ENCODE measurements around the gene SPINT2. TPM values are rescaled to one million over a fixed set of nuclear protein-coding genes. Genes with fewer than 3 reads are reported as not detected.
A peak's percentile ranks its signal among the peaks of the same experiment; 100 is the strongest.
"Not testable (repeated sequence)": the region's sequence is repeated elsewhere in the genome, so short reads cannot be mapped to it uniquely, and the experiment has no call there.

The SPINT2 gene
- total and polyA plus RNA-seq, 4 experiments from 2014 or later = 35.7 to 94.5 (median 56.3) TPM

- Histone ChIP-seq H3K4me3 (ENCODE audit: low read length in 2 of 2) (no peak overlapping the region), H3K4me1 (ENCODE audit: insufficient read depth, low read length) (peaks cover 11% of the 10 kb centered on the region), H3K9me3 (ENCODE audit: control insufficient read depth in 1 of 2, low read length in 2 of 2) (no peaks in the 10 kb centered on the region), H3K27me3 (ENCODE audit: insufficient read depth, low read length) (peaks cover 34% of the 10 kb centered on the region), H3K27ac (ENCODE audit: low read depth, low read length) (no peak overlapping the region), H3K36me3 (ENCODE audit: insufficient read depth, low read length) (no peaks in the 10 kb centered on the region)
- DNase-seq = no peak
- Mint-ChIP-seq H3K4me3 (peak overlapping the region in 7 of 8 donors; percentile 0 to 71 (median 32)), H3K27me3 (peaks cover 39 to 53% of the 10 kb centered on the region in 2 donors), H3K36me3 (no peaks in the 10 kb centered on the region), H3K4me1 (peaks cover 10 to 30% (median 19%) of the 10 kb centered on the region in 4 donors), H3K27ac (no peak overlapping the region), H3K9me3 (peaks cover 0 to 3% (median 0%) of the 10 kb centered on the region in 8 donors)
- intact Hi-C loops (cut with micrococcal nuclease) = no loop called here
- POLR2A ChIA-PET (ENCODE audit: partially characterized antibody) = no interaction called here
- CTCF ChIA-PET (ENCODE audit: partially characterized antibody) = no interaction called here
Measured at GRCh38 chr19:38223119-38223523, 41.3 kb upstream of the SPINT2 start.

GRCh38 chr19:38223617-38224013 lies 40.8 kb upstream of the SPINT2 start:
- H3K4me1 Mint-ChIP-seq = peaks cover 10 to 30% (median 19%) of the 10 kb centered on the region in 4 donors
- H3K4me3 ChIP-seq (ENCODE audit: low read length in 2 of 2) = peak overlapping the region in 1 of 2 donors; percentile 31
- ChIA-PET CTCF (ENCODE audit: partially characterized antibody) (no interaction called here), POLR2A (ENCODE audit: partially characterized antibody) (no interaction called here)
- no peak for DNase-seq
- no peaks in the 10 kb centered on the region for H3K9me3 ChIP-seq (ENCODE audit: control insufficient read depth in 1 of 2, low read length in 2 of 2)
- peaks cover 39 to 48% of the 10 kb centered on the region in 2 donors for H3K27me3 Mint-ChIP-seq
- H3K27me3 ChIP-seq (ENCODE audit: insufficient read depth, low read length) = peaks cover 35% of the 10 kb centered on the region
- H3K27ac ChIP-seq (ENCODE audit: low read depth, low read length) = no peak overlapping the region
- intact Hi-C loops (cut with micrococcal nuclease) = no loop called here
- peak overlapping the region in 7 of 8 donors; percentile 0 to 71 (median 32) for H3K4me3 Mint-ChIP-seq
- H3K36me3 Mint-ChIP-seq = no peaks in the 10 kb centered on the region
- no peaks in the 10 kb centered on the region for H3K36me3 ChIP-seq (ENCODE audit: insufficient read depth, low read length)
- peaks cover 13% of the 10 kb centered on the region for H3K4me1 ChIP-seq (ENCODE audit: insufficient read depth, low read length)
- H3K9me3 Mint-ChIP-seq = peaks cover 0 to 3% (median 0%) of the 10 kb centered on the region in 8 donors
- no peak overlapping the region for H3K27ac Mint-ChIP-seq

GRCh38 chr19:38224014-38224862 lies 40.1 kb upstream of the SPINT2 start, which contains the start of gene DPF1:
Gene DPF1 (minus strand): TSS chr19:38224222. CDS start chr19:38224142, 80 bp downstream.
- Histone ChIP-seq H3K9me3 (ENCODE audit: control insufficient read depth in 1 of 2, low read length in 2 of 2) (no peaks in the 10 kb centered on the region), H3K27me3 (ENCODE audit: insufficient read depth, low read length) (peaks cover 40% of the 10 kb centered on the region), H3K36me3 (ENCODE audit: insufficient read depth, low read length) (no peaks in the 10 kb centered on the region), H3K4me3 (ENCODE audit: low read length in 2 of 2) (peak within 1 kb of the TSS in 1 of 2 donors; percentile 31), H3K27ac (ENCODE audit: low read depth, low read length) (no peak within 1 kb of the TSS), H3K4me1 (ENCODE audit: insufficient read depth, low read length) (peaks cover 19% of the 10 kb centered on the region)
- H3K9me3 Mint-ChIP-seq = peaks cover 0 to 3% (median 0%) of the 10 kb centered on the region in 8 donors
- H3K4me3 Mint-ChIP-seq = peak within 1 kb of the TSS; percentile 68 to 92 (median 86)
- H3K27me3 Mint-ChIP-seq = peaks cover 42 to 43% of the 10 kb centered on the region in 2 donors
- peak in 4 of 5 donors; percentile 22 to 44 (median 35) for DNase-seq
- no peaks in the 10 kb centered on the region for H3K36me3 Mint-ChIP-seq
- intact Hi-C loops (cut with micrococcal nuclease) = no loop called here
- H3K27ac Mint-ChIP-seq = peak within 1 kb of the TSS in 2 of 7 donors; percentile 1 to 73
- ChIA-PET POLR2A (ENCODE audit: partially characterized antibody) (no interaction called here), CTCF (ENCODE audit: partially characterized antibody) (interaction anchor here (1.4 to 1.6 kb wide), 2 partner anchors 111 to 322 kb away, joined by 4 to 6 read pairs; partner anchors contain the start of gene CATSPERG)
- H3K4me1 Mint-ChIP-seq = peaks cover 10 to 30% (median 22%) of the 10 kb centered on the region in 4 donors

- H3K9me3 Mint-ChIP-seq; DNase-seq; H3K27ac Mint-ChIP-seq; H3K9me3 ChIP-seq (ENCODE audit: control insufficient read depth in 1 of 2, low read length in 2 of 2); H3K36me3 ChIP-seq (ENCODE audit: insufficient read depth, low read length); H3K4me3 ChIP-seq (ENCODE audit: low read length in 2 of 2); POLR2A ChIA-PET (ENCODE audit: partially characterized antibody); H3K27ac ChIP-seq (ENCODE audit: low read depth, low read length); H3K36me3 Mint-ChIP-seq: not testable (repeated sequence)
- Mint-ChIP-seq H3K4me1 (peaks cover 10 to 32% (median 23%) of the 10 kb centered on the region in 4 donors), H3K27me3 (peaks cover 42 to 43% of the 10 kb centered on the region in 2 donors), H3K4me3 (peak overlapping the region in 2 of 8 donors; percentile 86 to 92)
- CTCF ChIA-PET (ENCODE audit: partially characterized antibody) = interaction anchor here (0.8 to 1.6 kb wide), 5 partner anchors 19 to 331 kb away, joined by 3 to 7 read pairs (median 4); partner anchors contain the start of genes CATSPERG and PSMD8
- H3K27me3 ChIP-seq (ENCODE audit: insufficient read depth, low read length) = peaks cover 40% of the 10 kb centered on the region
- intact Hi-C loops (cut with micrococcal nuclease) = loop anchor here (5.0 kb wide), 1 partner anchor 323 kb away; no protein-coding TSS in a partner anchor
- H3K4me1 ChIP-seq (ENCODE audit: insufficient read depth, low read length) = peaks cover 19% of the 10 kb centered on the region
Measured at GRCh38 chr19:38224863-38225218, 39.5 kb upstream of the SPINT2 start.

GRCh38 chr19:38227287-38228004 lies 36.9 kb upstream of the SPINT2 start:
- ChIA-PET CTCF (ENCODE audit: partially characterized antibody) (interaction anchor here (0.6 to 1.6 kb wide), 6 partner anchors 8 to 325 kb away, joined by 3 to 6 read pairs (median 4); no protein-coding TSS in a partner anchor), POLR2A (ENCODE audit: partially characterized antibody) (no interaction called here)
- H3K9me3 Mint-ChIP-seq = peaks cover 0 to 3% (median 0%) of the 10 kb centered on the region in 8 donors
- H3K4me3 Mint-ChIP-seq = peak overlapping the region in 6 of 8 donors; percentile 41 to 59 (median 46)
- Histone ChIP-seq H3K27ac (ENCODE audit: low read depth, low read length) (no peak overlapping the region), H3K4me3 (ENCODE audit: low read length in 2 of 2) (no peak overlapping the region), H3K36me3 (ENCODE audit: insufficient read depth, low read length) (no peaks in the 10 kb centered on the region), H3K4me1 (ENCODE audit: insufficient read depth, low read length) (peaks cover 19% of the 10 kb centered on the region), H3K9me3 (ENCODE audit: control insufficient read depth in 1 of 2, low read length in 2 of 2) (no peaks in the 10 kb centered on the region), H3K27me3 (ENCODE audit: insufficient read depth, low read length) (peaks cover 40% of the 10 kb centered on the region)
- no peaks in the 10 kb centered on the region for H3K36me3 Mint-ChIP-seq
- peaks cover 10 to 30% (median 25%) of the 10 kb centered on the region in 4 donors for H3K4me1 Mint-ChIP-seq
- H3K27ac Mint-ChIP-seq = no peak overlapping the region
- peaks cover 42 to 44% of the 10 kb centered on the region in 2 donors for H3K27me3 Mint-ChIP-seq
- intact Hi-C loops (cut with micrococcal nuclease) = loop anchor here (5.0 kb wide), 1 partner anchor 325 kb away; no protein-coding TSS in a partner anchor
- DNase-seq = no peak

GRCh38 chr19:38228005-38228377 lies 36.4 kb upstream of the SPINT2 start:
- POLR2A ChIA-PET (ENCODE audit: partially characterized antibody) = no interaction called here

More at GRCh38 chr19:38228005-38228377, 36.4 kb upstream of the SPINT2 start:
- H3K27me3 Mint-ChIP-seq = peaks cover 41 to 42% of the 10 kb centered on the region in 2 donors
- CTCF ChIA-PET (ENCODE audit: partially characterized antibody) = interaction anchor here (1.6 kb wide), 1 partner anchor 16 kb away, joined by 5 read pairs; no protein-coding TSS in a partner anchor
- peaks cover 10 to 27% (median 22%) of the 10 kb centered on the region in 4 donors for H3K4me1 Mint-ChIP-seq
- H3K9me3 ChIP-seq (ENCODE audit: control insufficient read depth in 1 of 2, low read length in 2 of 2) = no peaks in the 10 kb centered on the region
- no peak for DNase-seq
- peak overlapping the region in 4 of 8 donors; percentile 24 to 56 (median 44) for H3K4me3 Mint-ChIP-seq
- H3K27ac ChIP-seq (ENCODE audit: low read depth, low read length) = no peak overlapping the region
- intact Hi-C loops (cut with micrococcal nuclease) = loop anchor here (5.0 kb wide), 1 partner anchor 326 kb away; no protein-coding TSS in a partner anchor
- no peak overlapping the region for H3K4me3 ChIP-seq (ENCODE audit: low read length in 2 of 2)
- H3K27me3 ChIP-seq (ENCODE audit: insufficient read depth, low read length) = peaks cover 37% of the 10 kb centered on the region
- H3K4me1 ChIP-seq (ENCODE audit: insufficient read depth, low read length) = peaks cover 19% of the 10 kb centered on the region
- H3K27ac Mint-ChIP-seq = no peak overlapping the region
- H3K9me3 Mint-ChIP-seq = peaks cover 0 to 3% (median 0%) of the 10 kb centered on the region in 8 donors
- no peaks in the 10 kb centered on the region for H3K36me3 ChIP-seq (ENCODE audit: insufficient read depth, low read length)
- H3K36me3 Mint-ChIP-seq = no peaks in the 10 kb centered on the region
